ENCODE measurements around the gene ABCA10. TPM values are rescaled to one million over a fixed set of nuclear protein-coding genes. Genes with fewer than 3 reads are reported as not detected.

Gene ABCA10
- total RNA-seq, 4 donors from 2014 or later, result 1.5 to 19.1 (median 10.3) TPM

- H3K4me1 ChIP-seq, result no peaks in the 10 kb centered on the region
- no peak for DNase-seq (ENCODE audit: low spot score in 2 of 2)
- no peak overlapping the region for H3K4me3 ChIP-seq
- H3K27ac ChIP-seq, result no peak overlapping the region
- TF ChIP-seq POLR2A (IDR thresholded peaks at IDR 0.05) (no peak), POLR2AphosphoS5 (IDR thresholded peaks at IDR 0.05) (no peak), EP300 (IDR thresholded peaks at IDR 0.05) (no peak)
- TF ChIP-seq, protein P1, sequence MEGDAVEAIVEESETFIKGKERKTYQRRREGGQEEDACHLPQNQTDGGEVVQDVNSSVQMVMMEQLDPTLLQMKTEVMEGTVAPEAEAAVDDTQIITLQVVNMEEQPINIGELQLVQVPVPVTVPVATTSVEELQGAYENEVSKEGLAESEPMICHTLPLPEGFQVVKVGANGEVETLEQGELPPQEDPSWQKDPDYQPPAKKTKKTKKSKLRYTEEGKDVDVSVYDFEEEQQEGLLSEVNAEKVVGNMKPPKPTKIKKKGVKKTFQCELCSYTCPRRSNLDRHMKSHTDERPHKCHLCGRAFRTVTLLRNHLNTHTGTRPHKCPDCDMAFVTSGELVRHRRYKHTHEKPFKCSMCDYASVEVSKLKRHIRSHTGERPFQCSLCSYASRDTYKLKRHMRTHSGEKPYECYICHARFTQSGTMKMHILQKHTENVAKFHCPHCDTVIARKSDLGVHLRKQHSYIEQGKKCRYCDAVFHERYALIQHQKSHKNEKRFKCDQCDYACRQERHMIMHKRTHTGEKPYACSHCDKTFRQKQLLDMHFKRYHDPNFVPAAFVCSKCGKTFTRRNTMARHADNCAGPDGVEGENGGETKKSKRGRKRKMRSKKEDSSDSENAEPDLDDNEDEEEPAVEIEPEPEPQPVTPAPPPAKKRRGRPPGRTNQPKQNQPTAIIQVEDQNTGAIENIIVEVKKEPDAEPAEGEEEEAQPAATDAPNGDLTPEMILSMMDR (IDR thresholded peaks at IDR 0.05), result no peak
- H3K36me3 ChIP-seq, result peaks cover 16% of the 10 kb centered on the region
- no peaks in the 10 kb centered on the region for H3K9me3 ChIP-seq
- H3K27me3 ChIP-seq, result no peaks in the 10 kb centered on the region
- 82% methylated on average over 1 of the region's 1 CpG for WGBS
These were observed 116.8 kb downstream of the ABCA10 start for GRCh38 chr17:69111794-69112193.

DNA sequence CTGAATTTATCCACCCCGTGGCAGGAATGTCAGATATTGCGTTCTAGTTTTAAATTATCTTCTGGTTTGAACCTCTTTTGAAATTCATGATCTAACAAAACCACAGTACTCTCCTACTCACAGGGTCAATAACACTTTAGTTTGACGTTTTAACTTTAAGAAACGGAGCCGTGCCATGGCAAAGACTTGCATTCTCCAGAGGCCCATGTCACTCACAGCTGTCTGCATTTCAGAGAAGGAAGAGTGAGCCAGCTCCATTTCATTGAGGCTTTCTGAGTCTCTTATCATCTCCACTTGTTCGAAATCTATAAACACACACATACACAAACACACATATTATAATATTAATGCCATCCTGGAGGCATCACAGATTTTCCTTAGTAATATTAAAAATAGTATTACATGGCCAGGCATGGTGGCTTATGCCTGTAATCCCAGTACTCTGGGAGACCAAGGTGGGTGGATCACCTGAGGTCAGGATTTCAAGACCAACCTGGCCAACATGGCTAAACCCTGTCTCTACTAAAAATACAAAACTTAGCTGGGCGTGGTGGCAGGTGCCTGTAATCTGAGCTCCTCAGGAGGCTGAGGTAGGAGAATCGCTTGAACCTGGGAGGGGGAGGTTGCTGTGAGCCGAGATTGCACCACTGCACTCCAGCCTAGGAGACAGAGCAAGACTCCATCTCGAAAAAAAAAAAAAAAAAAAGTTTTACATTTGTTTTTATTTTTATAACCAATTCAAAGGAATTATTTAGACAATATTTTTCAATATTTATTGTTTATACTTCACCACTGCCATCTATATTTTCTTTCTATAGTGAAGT is 122.5 kb downstream of the ABCA10 start:
- TF ChIP-seq POLR2AphosphoS5 (IDR thresholded peaks at IDR 0.05) (no peak), EP300 (IDR thresholded peaks at IDR 0.05) (no peak), POLR2A (IDR thresholded peaks at IDR 0.05) (no peak)
- TF ChIP-seq, protein P1 (IDR thresholded peaks at IDR 0.05), result no peak
- Histone ChIP-seq H3K4me1 (no peaks in the 10 kb centered on the region), H3K27me3 (no peaks in the 10 kb centered on the region), H3K9me3 (no peaks in the 10 kb centered on the region), H3K36me3 (peaks cover 9% of the 10 kb centered on the region), H3K27ac (no peak overlapping the region), H3K4me3 (no peak overlapping the region)
- DNase-seq (ENCODE audit: low spot score in 2 of 2), result no peak
- whole genome bisulfite sequencing, result 86% methylated on average over 10 of the region's 10 CpGs

DNA sequence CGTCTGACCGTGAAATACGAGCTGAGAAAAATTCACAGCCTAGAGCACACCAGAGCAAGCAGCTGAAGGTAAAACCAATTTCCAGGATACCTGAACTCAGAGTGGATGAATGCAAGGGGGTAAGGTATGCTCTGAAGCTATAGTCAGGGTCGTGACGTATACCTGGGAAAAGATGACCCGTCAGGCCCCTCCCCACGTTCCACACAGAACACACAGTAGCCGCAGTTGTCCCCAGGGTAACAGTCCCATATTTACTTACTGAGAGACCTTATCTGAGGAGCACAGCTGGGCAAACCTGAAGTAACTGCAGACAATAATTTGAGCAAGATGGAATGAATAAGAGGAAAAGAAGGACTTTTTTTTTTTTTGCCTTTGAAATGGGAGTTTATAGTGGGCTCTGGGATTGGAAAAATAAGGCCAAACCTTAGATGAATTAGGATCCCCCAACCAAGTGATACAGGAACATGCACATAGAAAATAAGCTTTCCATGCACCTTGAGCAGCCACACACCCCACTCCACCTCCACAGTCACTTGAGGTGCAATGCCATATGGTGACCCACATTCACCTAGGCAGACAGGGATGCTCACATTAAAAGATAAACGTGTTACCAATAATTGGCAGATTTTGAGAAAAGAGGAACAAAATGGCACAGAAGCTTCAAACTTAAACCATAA is 124.9 kb downstream of the ABCA10 start:
- DNase-seq (ENCODE audit: low spot score in 2 of 2), result no peak
- no peak overlapping the region for H3K27ac ChIP-seq
- TF ChIP-seq EP300 (IDR thresholded peaks at IDR 0.05) (no peak), POLR2A (IDR thresholded peaks at IDR 0.05) (no peak), POLR2AphosphoS5 (IDR thresholded peaks at IDR 0.05) (no peak)
- TF ChIP-seq, protein P1 (IDR thresholded peaks at IDR 0.05), result no peak
- no peaks in the 10 kb centered on the region for H3K4me1 ChIP-seq
- H3K36me3 ChIP-seq, result peaks cover 12% of the 10 kb centered on the region
- H3K9me3 ChIP-seq, result no peaks in the 10 kb centered on the region
- no peaks in the 10 kb centered on the region for H3K27me3 ChIP-seq
- 92% methylated on average over 9 of the region's 9 CpGs for WGBS
- no peak overlapping the region for H3K4me3 ChIP-seq

GRCh38 chr17:69098625-69099024 is 130.0 kb downstream of the ABCA10 start:
- WGBS, result 94% methylated on average over 4 of the region's 4 CpGs
- TF ChIP-seq POLR2AphosphoS5 (IDR thresholded peaks at IDR 0.05) (no peak), POLR2A (IDR thresholded peaks at IDR 0.05) (no peak), EP300 (IDR thresholded peaks at IDR 0.05) (no peak)
- TF ChIP-seq, protein P1 (IDR thresholded peaks at IDR 0.05), result no peak
- no peaks in the 10 kb centered on the region for H3K9me3 ChIP-seq
- DNase-seq (ENCODE audit: low spot score in 2 of 2), result no peak
- H3K4me1 ChIP-seq, result no peaks in the 10 kb centered on the region
- no peak overlapping the region for H3K27ac ChIP-seq
- H3K27me3 ChIP-seq, result no peaks in the 10 kb centered on the region
- no peak overlapping the region for H3K4me3 ChIP-seq
- peaks cover 31% of the 10 kb centered on the region for H3K36me3 ChIP-seq

Other genes starting within 250 kb of the ABCA10 start
- 10 to 100 TPM in 1 of 4 donors, 1 to 10 TPM in 3; 1.7 to 69.0 (median 6.0) TPM for gene ABCA9, start 167.9 kb downstream of the ABCA10 start, total RNA-seq
- gene ABCA6, start 86.9 kb downstream of the ABCA10 start, total RNA-seq, result 10 to 100 TPM in 2 of 4 donors, 1 to 10 TPM in 2; 6.6 to 43.0 (median 17.8) TPM
- gene ABCA5, start 98.3 kb upstream of the ABCA10 start, total RNA-seq, result 100 to 1,000 TPM in 1 of 4 donors, 10 to 100 TPM in 3; 48.9 to 211 (median 62.9) TPM
- gene MAP2K6, start 185.9 kb upstream of the ABCA10 start, total RNA-seq, result 1 to 10 TPM; 2.4 to 6.3 (median 3.9) TPM